HepG2 (cell line): ENCODE measurements around the gene BIRC2. TPM values are rescaled to one million over a fixed set of nuclear protein-coding genes. Genes with fewer than 3 reads are reported as not detected.

Source experiments
- ATAC-seq: fragments of 200-7000 bp; cut with Tn5 transposase; 3 replicates; pipeline ENCODE4 v1.9.1; 2020; ENCODE audit warnings: mild to moderate bottlenecking, moderate library complexity
- BruUV-seq: library from RNA; stranded (reverse); fragments of 400-500 nt; replicated peaks from 2 replicates; lab custom pipeline; 2021; lab: Mats Ljungman, UMichigan
- CTCF ChIA-PET: fragments of 300-600 bp; formaldehyde crosslinking; extraction: SDS; loops from one replicate; lab custom pipeline; 2021; ENCODE audit warnings: low total read pairs, inconsistent platforms, low intra/inter-chr PET ratio; lab: Yijun Ruan, JAX
- POLR2A ChIA-PET: fragments of 350-600 bp; sonication (Branson Sonifier 250); formaldehyde crosslinking; loops from one replicate; lab custom pipeline; 2020; ENCODE audit warnings: antibody characterized with exemption, inconsistent platforms; lab: Yijun Ruan, JAX
- DNase-seq: peaks from one replicate; pipeline ENCODE4 v3.0.0-alpha.2; 2015; ENCODE audit warnings: low spot score
- FAIRE-seq: peaks from 3 replicates; lab custom pipeline; 2011; peaks lifted over from hg19 to GRCh38; lab: Jason Lieb, UNC
- H2AFZ ChIP-seq: one replicate; pipeline ENCODE4 v1.6.1; 2011; ENCODE audit warnings: low read length, inconsistent platforms
- H3K27ac ChIP-seq: fragments of 300-600 bp; 3 replicates; pipeline ENCODE4 v1.8.0; 2011; ENCODE audit warnings: mixed run types, mild to moderate bottlenecking, mixed read lengths, low read length, inconsistent platforms; ENCODE audit not compliant: insufficient read depth; ENCODE audit errors: extremely low read length
- H3K27me3 ChIP-seq, 2 experiments: fragments of 200-600 bp in 1 of 2; 2 replicates in 1 of 2; 3 replicates in 1 of 2; pipeline versions ENCODE4 v1.6.0 to v1.8.0; 2011; ENCODE audit warnings: low read length in 2 of 2, mild to moderate bottlenecking in 2 of 2, moderate library complexity in 2 of 2, inconsistent platforms in 1 of 2; ENCODE audit not compliant: insufficient read depth in 2 of 2, control insufficient read depth in 1 of 2
- H3K36me3 ChIP-seq, 2 experiments: fragments of 200-600 bp in 1 of 2; replicated peaks in 1 of 2; 2 replicates in 1 of 2; 3 replicates in 1 of 2; pipeline versions ENCODE4 v1.5.1 to v1.8.0; 2011; ENCODE audit warnings: low read length in 2 of 2, inconsistent platforms in 1 of 2; ENCODE audit not compliant: insufficient read depth in 2 of 2, control insufficient read depth in 1 of 2
- H3K4me1 ChIP-seq: 2 replicates; pipeline ENCODE4 v1.5.1; 2012; ENCODE audit warnings: low read length, inconsistent platforms; ENCODE audit not compliant: insufficient read depth
- H3K4me2 ChIP-seq: 2 replicates; pipeline ENCODE4 v1.6.0; 2011; ENCODE audit warnings: low read depth, low read length, inconsistent platforms
- H3K4me3 ChIP-seq, 3 experiments: fragments of 200-600 bp in 1 of 3; sonication (generic), shearing (Covaris generic) in 1 of 3; replicated peaks in 1 of 3; 2 replicates each; pipeline ENCODE4 v1.5.1; 2011 to 2016; ENCODE audit warnings: low read length in 3 of 3, inconsistent platforms in 2 of 3, low read depth in 2 of 3, mild to moderate bottlenecking in 2 of 3, control low read depth in 1 of 3, mixed read lengths in 1 of 3; ENCODE audit not compliant: insufficient read depth in 1 of 3
- H3K79me2 ChIP-seq: one replicate; pipeline ENCODE4 v1.6.1; 2011; ENCODE audit warnings: low read length, inconsistent platforms; ENCODE audit not compliant: insufficient read depth
- H3K9ac ChIP-seq: 2 replicates; pipeline ENCODE4 v1.6.0; 2011; ENCODE audit warnings: mild to moderate bottlenecking, low read depth, low read length, inconsistent platforms; ENCODE audit not compliant: insufficient read depth
- H3K9me3 ChIP-seq: 2 replicates; pipeline ENCODE4 v1.5.1; 2012; ENCODE audit warnings: mild to moderate bottlenecking, low read length
- H4K20me1 ChIP-seq: 2 replicates; pipeline ENCODE4 v1.6.0; 2011; ENCODE audit warnings: inconsistent platforms, mild to moderate bottlenecking, low read length, moderate library complexity; ENCODE audit not compliant: insufficient read depth
- CEBPG ChIP-seq: IDR thresholded peaks from 2 replicates; pipeline ENCODE4 v1.6.1; 2016
- FIP1L1 ChIP-seq: fragments of 200-400 bp; formaldehyde crosslinking; IDR thresholded peaks from 2 replicates; pipeline ENCODE4 v1.6.1; 2018; ENCODE audit warnings: low read depth, mild to moderate bottlenecking, low read length, moderate library complexity, borderline replicate concordance; ENCODE audit not compliant: insufficient read depth
- KDM5A ChIP-seq: fragments of 200-600 bp; sonication (generic); IDR thresholded peaks from 2 replicates; pipeline ENCODE4 v1.7.0; 2018; ENCODE audit warnings: antibody characterized with exemption, mild to moderate bottlenecking, low read length, borderline replicate concordance
- ONECUT2 ChIP-seq: sonication (generic); formaldehyde crosslinking; IDR thresholded peaks from 2 replicates; pipeline ENCODE4 v1.4.0; 2020; ENCODE audit warnings: missing genetic modification reagents
- RBM22 ChIP-seq: fragments of 200-400 bp; formaldehyde crosslinking; optimal IDR thresholded peaks from 2 replicates; pipeline ENCODE3; 2017; ENCODE audit warnings: mild to moderate bottlenecking, low read length, moderate library complexity
- ZFY ChIP-seq: sonication (generic); formaldehyde crosslinking; IDR thresholded peaks from 2 replicates; pipeline ENCODE4 v1.4.0; 2020; ENCODE audit warnings: missing genetic modification reagents
- ZNF263 ChIP-seq: sonication (generic); formaldehyde crosslinking; IDR thresholded peaks from 2 replicates; pipeline ENCODE4 v1.4.0; 2020; ENCODE audit warnings: missing genetic modification reagents
- ZNF350 ChIP-seq: sonication (generic); formaldehyde crosslinking; IDR thresholded peaks from 2 replicates; pipeline ENCODE4 v1.4.0; 2020; ENCODE audit warnings: mild to moderate bottlenecking, low read depth, missing genetic modification reagents, borderline replicate concordance
- ZNF614 ChIP-seq: IDR thresholded peaks from 2 replicates; pipeline ENCODE4 v1.6.1; 2018; ENCODE audit warnings: missing biosample characterization, missing genetic modification reagents, inconsistent platforms, borderline replicate concordance
- ZSCAN29 ChIP-seq: sonication (generic); formaldehyde crosslinking; conservative IDR thresholded peaks from 2 replicates; pipeline ENCODE4 v1.4.0; 2020; ENCODE audit warnings: mild to moderate bottlenecking, missing genetic modification reagents
- WGBS: methylation state at CpG from one replicate; pipeline ENCODE4 v1.1.6; 2017; ENCODE audit warnings: low lambda C conversion rate; 5-methylcytosine and 5-hydroxymethylcytosine counted together
- in situ Hi-C: cut with HindIII; loops from 2 replicates; pipeline ENCODE4 v1.10.0; 2017; ENCODE audit warnings: low pct_unique_long_range_greater_than_20kb; ENCODE audit not compliant: extremely low pct_ligation_motif_present
- intact Hi-C: fragments of 100-400 bp; cut with micrococcal nuclease; formaldehyde crosslinking; loops from one replicate; pipeline ENCODE4 v1.10.0; 2022; ENCODE audit not compliant: unreplicated experiment
- polyA plus RNA-seq, 8 experiments: library from polyadenylated mRNA; depleted of rRNA in 3 of 8; stranded (reverse) in 7 of 8; unstranded in 1 of 8; fragments of >200 nt; fragmentation: Illumina TruSeq in 4 of 8; extraction: Trizol in 4 of 8; gene quantifications; 2 replicates each; pipeline versions ENCODE4 v1.2.1 to v1.2.3, GENCODE V29; 2011 to 2016; ENCODE audit warnings: low read depth in 4 of 8, missing spikeins in 1 of 8, mixed read lengths in 1 of 8; ENCODE audit not compliant: insufficient read depth in 1 of 8
- total RNA-seq, 5 experiments: library from RNA; depleted of rRNA; stranded (reverse); fragments of >200 nt; fragmentation: Illumina TruSeq; extraction: Trizol; gene quantifications; 2 replicates each; pipeline ENCODE4 v1.2.3, GENCODE V29; 2016; ENCODE audit warnings: low read depth in 1 of 5

Gene BIRC2
- total and polyA plus RNA-seq, 2 of the 13 experiments (the other 11 are each of a cell fraction or from before 2014, with no cell fraction given), result 61.7 to 62.2 TPM

DNA sequence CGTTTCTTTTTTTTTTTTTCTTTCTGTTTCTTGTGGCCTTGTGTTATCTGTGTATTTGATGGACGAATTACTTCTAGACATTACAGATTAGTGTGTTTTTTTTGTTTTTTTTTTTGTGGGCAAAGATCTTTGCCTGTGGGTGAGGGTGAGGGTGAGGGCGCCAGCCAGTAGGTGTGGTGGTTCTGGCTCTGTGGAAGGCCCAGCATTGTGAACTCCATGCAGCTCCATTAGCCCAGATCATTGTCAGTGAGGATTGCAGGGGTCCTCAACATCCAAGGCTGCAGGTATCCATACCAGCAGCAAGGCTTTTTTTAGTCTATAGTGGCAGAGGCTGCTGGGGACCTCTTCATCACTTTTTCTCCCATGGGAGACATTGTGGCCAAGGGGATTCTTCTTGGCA, 13.7 kb downstream of the BIRC2 start:
- Histone ChIP-seq H3K79me2 (peaks cover 38% of the 10 kb centered on the region), H4K20me1 (no peaks in the 10 kb centered on the region; the same call in 1 of the 2 replicates), H3K4me1 (peaks cover 6% of the 10 kb centered on the region; the same call in 1 of the 2 replicates), H3K4me3 (no peak overlapping the region), H2AFZ (no peak overlapping the region), H3K9ac (no peak overlapping the region), H3K9me3 (no peaks in the 10 kb centered on the region; the same call in 1 of the 2 replicates), H3K27me3 (no peaks in the 10 kb centered on the region), H3K36me3 (peaks cover 24 to 70% of the 10 kb centered on the region in 2 experiments), H3K4me2 (no peak overlapping the region), H3K27ac (no peak overlapping the region)
- in situ Hi-C loops (no loop called here), intact Hi-C loops (no loop called here)
- ChIA-PET POLR2A (no interaction called here), CTCF (no interaction called here)
- no TSS peak for BruUV-seq
- ATAC-seq, result no peak
- TF ChIP-seq CEBPG (no peak), ZSCAN29 (CRISPR knock-in tag) (no peak), ZNF350 (CRISPR knock-in tag) (no peak), FIP1L1 (no peak), ZNF263 (CRISPR knock-in tag) (no peak), ZFY (CRISPR knock-in tag) (no peak), KDM5A (no peak), RBM22 (no peak), ZNF614 (CRISPR knock-in tag) (no peak), ONECUT2 (CRISPR knock-in tag) (no peak)
- 94% methylated on average over 3 of the region's 3 CpGs for WGBS
- no peak for DNase-seq
- FAIRE-seq, result no peak
